ENCODE data around the gene PNMA6A. TPM values are rescaled to one million over a fixed set of nuclear protein-coding genes. Genes with fewer than 3 reads are reported as not detected.

Gene PNMA6A
- total and polyA plus RNA-seq, 9 of the 15 experiments (the other 6 are each of a cell fraction or from before 2014, with no cell fraction given), result 0.10 to 6.9 (median 1.3) TPM

- TF ChIP-seq MYNN (IDR thresholded peaks at IDR 0.05) (no peak), MYNN (CRISPR knock-in tag; IDR thresholded peaks at IDR 0.05) (no peak), MLLT1 (IDR thresholded peaks at IDR 0.05) (no peak), RERE (CRISPR knock-in tag; IDR thresholded peaks at IDR 0.05; ENCODE audit: borderline replicate concordance) (no peak), LEF1 (IDR thresholded peaks at IDR 0.05) (no peak), ZNF79 (CRISPR knock-in tag; IDR thresholded peaks at IDR 0.05; ENCODE audit: low read depth) (no peak), BRF2 (IDR thresholded peaks at IDR 0.05; ENCODE audit: borderline replicate concordance, insufficient read depth, insufficient read length) (no peak), RBBP5 (IDR thresholded peaks at IDR 0.05; ENCODE audit: borderline replicate concordance, insufficient read depth, low read length, poor library complexity, severe bottlenecking) (no peak), POLR2A (conservative IDR thresholded peaks at IDR 0.05) (no peak), ZNF311 (CRISPR knock-in tag; IDR thresholded peaks at IDR 0.05) (no peak), TRIM25 (IDR thresholded peaks at IDR 0.05; ENCODE audit: borderline replicate concordance) (no peak), POLR3G (IDR thresholded peaks at IDR 0.05; ENCODE audit: extremely low read depth, insufficient read length, insufficient replicate concordance) (no peak), CBX5 (IDR thresholded peaks at IDR 0.05; ENCODE audit: borderline replicate concordance, low read depth) (peak; percentile 52; the same call in 1 of the 2 replicates), CBX3 (IDR thresholded peaks at IDR 0.05; ENCODE audit: borderline replicate concordance in 1 of 2, low read length in 2 of 2) (peak in 1 of 2 experiments; percentile 42; a peak in 1 of 3 replicates)
Observed at GRCh38 chrX:153049093-153049492, 23.2 kb upstream of the PNMA6A start (continued).
